Activated CD4-positive, alpha-beta T cell treated with anti-CD3 and anti-CD28 coated beads, Interleukin-2, Interleukin-4, amounts not matched to agents 100 ng/mL and 50 ng/mL, durations not matched to agents 16 hours and 8 hours (primary cell): Measurements from ENCODE around the gene KDR.

Source experiments
- DNase-seq: peaks from one replicate; pipeline ENCODE4 v3.0.0-alpha.2; 2020; ENCODE audit warnings: low spot score

The KDR gene

DNA sequence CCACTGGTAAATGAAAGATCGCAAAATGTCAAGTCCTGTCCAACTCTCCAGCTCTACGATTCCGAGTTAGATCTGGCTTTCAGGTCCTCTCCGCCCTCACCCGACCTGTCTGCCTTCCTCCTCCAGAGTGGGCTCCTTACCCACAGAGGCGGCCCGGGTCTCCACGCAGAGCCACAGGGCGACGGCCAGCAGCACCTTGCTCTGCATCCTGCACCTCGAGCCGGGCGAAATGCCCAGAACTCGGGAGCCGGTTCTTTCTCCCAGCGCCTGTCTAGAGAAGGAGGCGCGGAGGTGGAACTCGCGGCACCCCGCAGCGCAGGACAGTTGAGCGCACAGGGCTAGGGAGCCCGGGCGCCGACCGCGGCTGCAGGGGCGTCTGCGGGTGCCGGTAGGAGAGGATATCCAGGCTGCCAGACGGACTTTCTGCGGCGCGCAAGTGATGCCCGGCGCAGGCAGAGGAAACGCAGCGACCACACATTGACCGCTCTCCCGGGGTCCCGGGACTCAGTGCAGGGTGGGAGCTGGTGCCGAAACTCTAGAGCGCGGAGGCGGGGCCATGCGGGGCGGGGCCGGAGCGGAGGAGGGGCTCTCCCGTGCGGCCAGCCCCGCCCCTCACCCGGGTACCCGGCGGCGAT lies at the start of gene KDR:
TSS of gene KDR (minus strand) at position 509 of the 635 bp plus-strand sequence. CDS start at position 207, 302 bp downstream.
- no peak for DNase-seq

DNA sequence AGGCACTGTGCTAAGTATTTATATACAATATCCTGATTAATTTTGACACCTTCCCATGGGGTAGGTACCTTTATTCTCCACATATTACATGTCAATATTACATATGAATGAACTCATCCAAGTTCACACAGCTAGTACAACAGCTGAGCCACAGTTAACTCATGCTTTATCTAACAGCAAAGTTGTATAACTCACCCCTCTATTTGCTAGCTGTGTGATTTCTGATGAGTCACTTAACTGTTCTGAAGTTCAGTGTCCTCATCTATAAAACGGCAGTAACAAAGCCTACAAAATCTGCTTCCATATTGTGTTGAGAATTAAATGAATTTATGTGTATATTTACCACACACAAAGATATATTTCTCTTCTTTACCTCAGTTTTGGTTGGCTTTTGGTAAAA lies 48.2 kb upstream of the KDR start:
- DNase-seq = no peak

- DNase-seq = no peak
These were observed 47.4 kb upstream of the KDR start for GRCh38 chr4:55172694-55173287.

DNA sequence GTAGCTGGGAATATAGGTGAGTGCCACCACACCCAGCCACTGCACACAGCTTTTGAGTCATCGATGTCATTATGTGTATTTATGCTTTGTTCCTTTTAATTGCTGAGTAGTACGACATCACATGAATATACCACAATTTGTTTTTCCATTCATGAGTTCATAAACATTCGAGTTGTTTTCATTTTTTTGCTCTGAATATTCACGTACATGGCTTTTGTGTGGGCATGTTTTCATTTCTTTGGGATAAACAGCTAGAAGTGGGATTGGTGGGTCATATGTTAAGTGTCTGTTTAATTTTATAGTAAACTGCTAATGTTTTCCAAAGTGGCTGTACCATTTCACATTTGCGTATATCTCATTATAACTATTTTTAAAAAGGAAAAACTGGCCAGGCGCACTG lies 45.1 kb upstream of the KDR start:
- no peak for DNase-seq

DNA sequence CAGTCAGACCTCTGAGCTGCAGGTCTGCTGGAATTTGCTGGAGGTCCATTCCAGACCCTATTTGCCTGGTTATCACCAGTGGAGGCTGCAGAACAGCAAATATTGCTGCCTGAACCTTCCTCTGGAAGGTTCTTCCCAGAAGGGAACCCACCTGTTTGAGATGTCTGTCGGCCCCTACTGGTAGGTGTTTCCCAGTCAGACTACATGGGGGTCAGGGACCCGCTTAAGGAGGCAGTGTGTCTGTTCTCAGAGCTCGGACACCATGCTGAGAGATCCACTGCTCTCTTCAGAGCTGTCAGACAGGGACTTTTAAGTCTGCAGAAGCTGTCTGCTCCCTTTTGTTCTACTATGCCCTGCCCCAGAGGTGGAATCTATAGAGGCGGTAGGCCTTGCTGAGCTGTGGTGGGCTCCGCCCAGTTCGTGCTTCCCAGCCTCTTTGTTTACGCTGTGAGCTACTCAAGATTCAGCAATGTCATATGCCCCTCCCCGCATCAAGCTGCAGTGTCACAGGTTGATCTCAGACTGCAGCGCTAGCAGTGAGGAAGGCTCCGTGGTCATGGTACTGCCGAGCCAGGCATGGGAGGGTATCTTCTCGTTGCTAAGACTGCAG lies 44.1 kb upstream of the KDR start:
- DNase-seq = no peak

- no peak for DNase-seq
These were observed 37.0 kb upstream of the KDR start for GRCh38 chr4:55162396-55162795.

DNA sequence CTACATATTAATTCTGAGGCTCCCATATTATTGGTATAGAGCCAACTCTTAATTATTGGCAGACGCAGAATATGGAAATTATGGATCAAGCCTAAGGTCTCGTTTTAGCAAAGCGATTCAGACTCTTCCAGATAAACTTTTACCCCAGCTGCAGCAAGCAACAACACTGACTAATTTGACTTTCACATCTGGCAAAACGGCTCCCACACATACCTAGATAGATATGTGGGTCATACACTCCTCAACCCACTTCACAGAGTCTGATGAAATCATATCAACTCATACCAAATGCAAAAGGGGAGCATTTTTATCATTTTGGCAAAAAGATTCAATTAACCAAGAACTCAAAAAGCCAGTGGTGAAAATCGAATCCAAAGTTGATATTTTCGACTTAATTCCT lies 36.3 kb upstream of the KDR start:
- DNase-seq = no peak

GRCh38 chr4:55159851-55160250 lies 34.5 kb upstream of the KDR start:
- no peak for DNase-seq

DNA sequence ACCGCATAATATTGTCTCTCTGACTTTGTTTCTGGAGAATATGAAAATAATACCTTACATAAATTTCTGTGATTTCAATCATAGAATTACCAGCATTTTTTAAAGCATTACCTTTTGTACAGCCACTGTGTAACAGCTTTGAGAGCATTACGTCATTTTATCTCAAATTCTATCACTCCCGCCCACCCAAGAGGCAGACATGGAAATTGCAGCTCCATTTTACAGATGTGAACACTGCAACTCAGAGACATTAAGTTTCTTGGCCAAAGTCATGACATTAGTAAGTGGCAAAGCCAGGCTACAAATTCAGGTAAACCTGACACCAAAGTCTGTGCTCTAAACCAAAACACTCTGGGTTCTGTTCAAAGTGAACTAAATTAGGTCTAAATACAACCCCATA lies 33.6 kb upstream of the KDR start:
- DNase-seq = no peak

DNA sequence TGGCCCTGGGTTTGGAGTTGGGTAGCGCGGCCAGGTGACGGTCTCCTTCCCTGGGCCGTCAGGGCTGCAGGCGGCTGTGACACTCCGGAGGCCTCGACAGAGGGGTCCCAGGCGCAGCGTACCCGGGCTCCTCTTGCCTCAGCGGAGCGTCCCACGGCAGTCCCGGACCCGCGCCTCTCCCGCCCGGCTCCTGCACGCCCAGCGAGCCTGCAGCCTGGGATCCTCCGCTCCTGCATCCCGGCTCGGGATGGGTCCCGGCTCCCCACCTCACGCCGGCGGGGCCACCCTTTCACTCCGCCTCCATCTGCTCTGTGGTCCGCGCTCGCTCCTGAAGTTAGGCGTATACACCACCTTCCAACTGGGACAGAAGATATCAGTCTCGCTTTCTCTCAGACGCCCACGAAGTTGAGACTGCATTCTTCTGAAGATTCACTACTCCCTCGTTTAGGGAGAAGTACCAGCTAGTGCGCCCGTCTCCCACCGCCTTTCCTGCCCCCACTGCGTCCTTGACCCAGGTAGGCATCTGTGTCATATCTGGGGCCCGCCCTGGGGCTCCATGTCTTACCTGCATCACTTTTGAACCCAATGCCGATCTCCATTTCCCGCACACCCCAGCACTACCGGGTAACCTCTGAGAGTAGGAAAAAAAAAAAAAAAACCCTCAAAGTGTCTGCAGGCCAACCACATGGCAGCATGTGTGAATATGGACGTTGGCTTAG lies 32.3 kb upstream of the KDR start:
- no peak for DNase-seq

DNA sequence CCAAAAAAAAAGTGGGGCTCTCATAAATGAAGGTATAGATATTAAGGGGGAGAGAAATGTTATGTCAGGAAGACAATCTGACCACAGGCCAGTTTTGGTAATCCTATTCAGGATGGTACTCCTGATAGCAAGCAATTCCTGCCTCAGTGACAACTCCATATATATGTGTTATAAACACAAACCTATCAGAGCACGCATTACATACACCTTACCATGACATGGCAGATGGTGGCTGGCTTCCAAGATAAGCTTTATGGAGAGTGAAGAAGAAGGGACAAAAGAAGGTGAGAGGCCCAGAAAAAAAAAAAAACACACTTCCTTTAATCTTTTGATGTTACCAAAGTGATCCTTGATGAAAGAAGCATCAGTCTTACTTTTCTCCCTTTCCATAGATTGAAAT lies 29.5 kb upstream of the KDR start:
- no peak for DNase-seq

DNA sequence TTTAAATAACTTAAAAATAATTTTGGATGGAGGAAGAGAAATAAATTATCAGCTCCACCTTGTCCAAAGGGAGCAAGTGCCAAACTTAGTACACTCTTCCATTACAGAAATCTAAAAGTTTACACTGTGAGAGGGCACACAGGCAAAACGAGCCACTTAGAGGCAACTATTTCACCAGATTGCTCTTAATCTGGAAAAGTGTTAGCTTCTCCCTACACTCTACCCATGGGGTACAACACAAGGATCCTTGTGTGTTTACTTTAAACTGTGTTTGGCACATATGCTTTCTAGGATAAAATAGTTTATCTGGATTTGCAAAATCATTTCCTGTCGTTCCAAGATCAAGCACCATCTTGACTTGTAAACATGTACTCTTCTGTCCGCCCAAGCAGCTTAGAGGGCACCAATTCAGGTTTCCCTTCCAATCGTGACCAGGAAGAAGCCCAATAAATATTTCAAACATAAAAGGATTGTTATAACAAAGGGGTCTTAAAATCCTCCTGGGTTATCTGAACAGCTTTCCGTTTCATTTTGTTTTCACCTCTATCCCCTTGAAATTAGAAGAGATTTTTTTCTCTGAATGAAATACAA lies 29.0 kb upstream of the KDR start:
- DNase-seq = no peak

DNA sequence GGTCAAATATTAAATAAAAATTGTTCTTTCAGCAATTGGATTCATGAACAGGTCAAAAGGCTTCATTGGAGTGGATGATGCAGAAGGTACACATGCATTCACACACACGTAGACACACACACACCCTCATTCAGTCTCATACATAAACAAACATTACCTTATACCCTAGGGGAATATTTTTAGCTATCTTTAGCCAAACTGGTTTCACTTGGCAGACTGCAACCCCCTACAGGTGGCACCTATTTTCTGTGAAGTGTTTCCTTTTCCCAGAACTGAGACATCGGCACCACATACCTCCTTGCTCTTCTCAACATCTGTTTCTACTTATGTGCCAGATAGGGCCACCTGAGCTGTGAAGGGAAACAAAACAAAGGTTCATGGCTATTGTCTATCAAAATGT lies 18.5 kb upstream of the KDR start:
- no peak for DNase-seq

DNA sequence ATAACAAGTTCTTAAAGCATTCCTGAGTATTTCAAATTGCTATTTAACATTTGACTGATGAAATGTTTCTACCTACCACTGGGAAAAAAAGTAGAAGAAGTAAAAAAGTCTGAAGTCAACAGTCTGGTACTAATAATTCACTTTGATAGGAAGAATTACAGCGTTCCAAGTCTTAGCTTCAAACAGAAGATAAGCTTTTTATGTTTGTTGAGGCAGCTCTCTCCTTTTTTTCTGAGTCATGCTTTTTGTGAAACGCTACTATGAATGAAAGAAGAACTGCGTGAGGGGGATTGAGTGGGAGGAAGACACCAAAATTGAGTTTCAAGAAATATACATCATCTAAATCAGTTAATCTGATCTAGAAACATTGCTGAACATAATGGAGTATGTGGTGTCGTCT lies 13.0 kb upstream of the KDR start:
- DNase-seq = no peak

DNA sequence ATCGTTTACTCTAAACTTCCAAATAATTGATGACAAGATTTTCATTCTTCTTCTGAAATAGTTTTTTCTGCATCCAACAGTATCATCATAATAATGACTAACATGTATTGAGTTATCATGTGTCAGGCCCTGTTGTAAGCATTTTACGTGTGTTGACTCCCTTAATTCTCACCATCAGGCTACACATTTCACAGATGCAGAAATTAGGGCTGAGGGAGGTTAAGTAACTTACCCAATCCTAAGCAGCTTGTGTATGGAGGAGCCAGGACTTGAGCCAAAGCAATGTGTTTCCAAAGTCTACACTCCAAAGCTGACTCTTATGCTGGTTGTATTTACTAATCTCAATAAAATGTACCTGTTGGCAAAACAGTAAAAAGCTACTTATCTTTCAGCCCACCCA lies 11.2 kb upstream of the KDR start:
- no peak for DNase-seq

- no peak for DNase-seq
These were observed 8.6 kb upstream of the KDR start for GRCh38 chr4:55133951-55134350.

DNA sequence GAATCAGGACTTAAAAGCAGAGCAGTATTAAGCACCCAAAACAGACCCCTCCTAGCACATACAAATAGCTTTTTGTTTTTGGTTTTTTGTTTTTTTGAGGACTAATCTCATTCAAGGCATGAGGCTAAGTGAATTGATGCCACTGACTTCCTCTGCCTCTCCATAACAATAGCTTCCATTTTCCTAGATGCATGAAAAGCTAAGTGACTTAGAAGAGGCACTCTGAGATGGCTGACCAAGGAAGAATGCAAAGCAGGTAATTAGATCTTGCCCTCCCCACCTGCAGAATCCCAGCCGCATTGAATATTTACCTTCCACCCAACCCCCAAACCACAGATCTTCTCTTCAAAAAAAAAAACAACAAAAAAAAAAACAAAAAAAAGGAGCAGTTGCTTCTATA lies 7.4 kb upstream of the KDR start:
- DNase-seq = no peak

- no peak for DNase-seq
These were observed 2.1 kb upstream of the KDR start for GRCh38 chr4:55127521-55127920.

DNA sequence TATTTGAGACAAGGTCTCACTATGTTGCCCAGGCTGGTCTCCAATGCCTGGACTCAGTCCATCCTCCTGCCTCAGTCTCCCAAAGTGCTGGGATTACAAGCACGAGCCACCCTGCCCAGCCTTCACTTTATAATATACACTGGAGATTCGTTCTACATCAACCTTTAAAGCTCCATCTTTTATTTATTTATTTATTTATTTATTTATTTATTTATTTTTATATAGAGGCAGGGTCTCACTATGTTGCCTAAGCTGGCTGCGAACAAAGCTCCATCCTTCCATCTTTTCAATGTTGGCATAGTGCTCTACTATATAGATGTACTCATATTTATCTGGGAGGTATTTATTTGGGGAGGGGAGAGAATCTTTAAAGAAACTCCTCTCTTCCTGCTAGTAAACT lies 1.7 kb upstream of the KDR start:
- DNase-seq = no peak

GRCh38 chr4:55125763-55126541 lies 557 bp upstream of the KDR start:
- DNase-seq = no peak

DNA sequence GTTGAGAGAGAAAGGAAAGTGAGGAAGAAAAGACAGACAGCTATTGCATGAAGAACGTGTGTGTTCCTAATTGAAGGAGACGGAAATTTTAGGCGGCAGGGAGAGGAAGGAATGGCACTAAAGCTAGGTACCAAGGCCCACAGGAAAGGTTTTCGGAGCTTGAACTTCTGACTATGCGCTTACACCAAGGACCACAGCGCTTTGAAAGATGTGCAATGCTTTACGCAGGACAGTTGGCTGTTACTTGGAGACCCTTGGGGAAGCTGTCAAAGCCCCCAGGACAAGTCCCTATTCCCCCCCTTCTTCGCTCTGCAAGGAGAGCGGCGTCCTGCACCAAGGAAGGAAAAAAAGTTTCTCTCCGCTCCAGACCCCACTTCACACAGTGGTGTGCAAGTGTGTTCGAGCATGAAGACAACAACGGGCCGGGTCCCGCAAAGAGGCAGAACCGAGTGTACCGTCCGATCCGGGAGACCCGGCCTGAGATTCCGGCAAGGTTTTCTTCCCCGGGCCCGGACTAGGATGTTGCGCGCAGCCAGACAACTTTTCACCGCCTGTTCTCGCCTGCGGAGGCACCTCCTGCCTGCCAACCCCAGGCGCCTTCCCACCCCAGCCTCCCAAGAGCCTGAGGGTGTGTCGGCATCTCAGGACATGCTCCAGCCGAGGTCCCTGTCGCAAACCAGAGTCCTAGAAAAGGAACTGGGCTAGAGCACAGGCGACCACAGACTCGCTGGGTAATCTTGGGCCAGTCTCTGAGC lies 896 bp downstream of the KDR start:
- no peak for DNase-seq
